Measurements from ENCODE around the gene ST6GALNAC4. TPM values are rescaled to one million over a fixed set of nuclear protein-coding genes. Genes with fewer than 3 reads are reported as not detected.

ST6GALNAC4 gene
- total and polyA plus RNA-seq, 9 of the 15 experiments (the other 6 are each of a cell fraction or from before 2014, with no cell fraction given) = 2.6 to 43.1 (median 15.4) TPM

- TF ChIP-seq JUN (IDR thresholded peaks at IDR 0.05; ENCODE audit: borderline replicate concordance, low read depth, low read length) (no peak), JUN (CRISPR knock-in tag; IDR thresholded peaks at IDR 0.05; ENCODE audit: borderline replicate concordance) (0 out of 2 replicates have a peak, but pooled peaks have one; percentile 27), ZNF639 (CRISPR knock-in tag; conservative IDR thresholded peaks at IDR 0.05 in 1 of 2, IDR thresholded peaks at IDR 0.05 in 1 of 2) (peak in 1 of 2 experiments; percentile 69; a peak in 2 of 4 replicates), POLR2B (IDR thresholded peaks at IDR 0.05; ENCODE audit: low read depth, partially characterized antibody) (peak; percentile 69), SIX5 (IDR thresholded peaks at IDR 0.05; ENCODE audit: borderline replicate concordance in 1 of 2, insufficient read depth in 1 of 2, low read depth in 1 of 2, low read length in 2 of 2) (peak; percentile 81 to 82), ETV1 (tag; conservative IDR thresholded peaks at IDR 0.05; ENCODE audit: low read depth) (peak; percentile 78), U2AF2 (optimal IDR thresholded peaks at IDR 0.05; ENCODE audit: low read depth, low read length) (no peak), PML (IDR thresholded peaks at IDR 0.05; ENCODE audit: low read length) (peak; percentile 60; the same call in 1 of the 2 replicates), CXXC5 (CRISPR knock-in tag; IDR thresholded peaks at IDR 0.05) (peak; percentile 72), E4F1 (CRISPR knock-in tag; IDR thresholded peaks at IDR 0.05; ENCODE audit: borderline replicate concordance) (no peak), MECOM (CRISPR knock-in tag; IDR thresholded peaks at IDR 0.05) (no peak), ZNF444 (CRISPR knock-in tag; IDR thresholded peaks at IDR 0.05) (no peak), ETV5 (CRISPR knock-in tag; IDR thresholded peaks at IDR 0.05; ENCODE audit: low read depth) (peak; percentile 72; the same call in 1 of the 2 replicates), ZNF668 (CRISPR knock-in tag; IDR thresholded peaks at IDR 0.05) (no peak), ASH1L (IDR thresholded peaks at IDR 0.05; ENCODE audit: borderline replicate concordance, low read depth, partially characterized antibody) (peak; percentile 73), ZNF766 (CRISPR knock-in tag; conservative IDR thresholded peaks at IDR 0.05) (0 out of 2 replicates have a peak, but pooled peaks have one; percentile 15), ZFX (CRISPR knock-in tag; IDR thresholded peaks at IDR 0.05) (peak; percentile 88), ZNF780A (CRISPR knock-in tag; IDR thresholded peaks at IDR 0.05) (no peak), FIP1L1 (IDR thresholded peaks at IDR 0.05; ENCODE audit: low read depth, low read length, poor library complexity, severe bottlenecking) (peak; percentile 11)
- TF ChIP-seq, protein P1, sequence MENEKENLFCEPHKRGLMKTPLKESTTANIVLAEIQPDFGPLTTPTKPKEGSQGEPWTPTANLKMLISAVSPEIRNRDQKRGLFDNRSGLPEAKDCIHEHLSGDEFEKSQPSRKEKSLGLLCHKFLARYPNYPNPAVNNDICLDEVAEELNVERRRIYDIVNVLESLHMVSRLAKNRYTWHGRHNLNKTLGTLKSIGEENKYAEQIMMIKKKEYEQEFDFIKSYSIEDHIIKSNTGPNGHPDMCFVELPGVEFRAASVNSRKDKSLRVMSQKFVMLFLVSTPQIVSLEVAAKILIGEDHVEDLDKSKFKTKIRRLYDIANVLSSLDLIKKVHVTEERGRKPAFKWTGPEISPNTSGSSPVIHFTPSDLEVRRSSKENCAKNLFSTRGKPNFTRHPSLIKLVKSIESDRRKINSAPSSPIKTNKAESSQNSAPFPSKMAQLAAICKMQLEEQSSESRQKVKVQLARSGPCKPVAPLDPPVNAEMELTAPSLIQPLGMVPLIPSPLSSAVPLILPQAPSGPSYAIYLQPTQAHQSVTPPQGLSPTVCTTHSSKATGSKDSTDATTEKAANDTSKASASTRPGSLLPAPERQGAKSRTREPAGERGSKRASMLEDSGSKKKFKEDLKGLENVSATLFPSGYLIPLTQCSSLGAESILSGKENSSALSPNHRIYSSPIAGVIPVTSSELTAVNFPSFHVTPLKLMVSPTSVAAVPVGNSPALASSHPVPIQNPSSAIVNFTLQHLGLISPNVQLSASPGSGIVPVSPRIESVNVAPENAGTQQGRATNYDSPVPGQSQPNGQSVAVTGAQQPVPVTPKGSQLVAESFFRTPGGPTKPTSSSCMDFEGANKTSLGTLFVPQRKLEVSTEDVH (IDR thresholded peaks at IDR 0.05; ENCODE audit: low read depth, partially characterized antibody) = peak; percentile 98
Observed at GRCh38 chr9:127937388-127938297, 20.8 kb upstream of the ST6GALNAC4 start, which contains the start of gene DPM2 (continued).
